ENCODE data around the gene TMEM259. TPM values are rescaled to one million over a fixed set of nuclear protein-coding genes. Genes with fewer than 3 reads are reported as not detected.

TMEM259 gene
- total and polyA plus RNA-seq, 2 experiments from 2014 or later: 82.8 to 196 TPM

DNA sequence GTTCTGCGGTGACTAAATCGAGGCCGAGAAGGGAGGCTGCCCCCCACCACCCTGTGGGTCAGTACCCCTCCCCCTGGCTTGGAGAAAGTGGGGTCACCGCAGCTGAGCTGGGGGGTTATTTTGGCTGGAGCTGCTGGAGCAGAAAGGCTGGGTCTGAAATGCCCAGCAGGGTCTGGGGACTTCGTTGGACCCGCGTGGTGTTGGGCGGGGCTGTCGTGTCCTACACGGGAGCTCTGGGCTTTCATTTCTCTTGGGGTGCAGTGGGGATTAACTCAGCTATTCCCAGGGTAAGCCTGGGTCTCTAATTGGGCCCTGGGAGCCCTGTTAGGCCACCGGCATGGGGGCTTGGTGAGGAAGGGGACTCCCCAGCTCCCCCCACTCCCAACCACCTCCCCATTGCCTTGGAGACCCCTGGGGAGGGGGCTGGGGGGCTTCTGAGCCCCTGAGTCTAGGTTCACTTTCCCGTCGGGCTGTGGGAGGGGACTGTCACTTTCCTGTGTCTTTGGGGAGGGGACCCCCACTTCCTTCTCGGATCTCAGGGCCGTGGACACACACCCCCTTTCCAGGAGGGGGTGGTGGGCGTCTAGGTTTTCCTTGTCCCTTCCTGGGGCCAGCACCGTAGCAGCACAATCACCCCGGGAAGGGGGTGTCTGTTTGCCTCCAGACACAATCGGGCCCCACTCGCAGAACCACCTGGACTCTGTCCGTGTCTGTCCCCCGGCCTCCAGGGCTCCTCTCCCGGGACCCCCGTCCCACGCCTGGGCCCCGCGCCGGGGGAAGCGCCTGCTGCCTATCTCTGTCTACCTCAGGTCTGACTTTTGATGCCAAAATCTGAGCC is 47.0 kb downstream of the TMEM259 start (continued):
- TF ChIP-seq REST (IDR thresholded peaks at IDR 0.05; ENCODE audit: unreplicated experiment) (no peak), ZNF114 (CRISPR knock-in tag; IDR thresholded peaks at IDR 0.05) (no peak), JUNB (IDR thresholded peaks at IDR 0.05; ENCODE audit: unreplicated experiment) (no peak), CREB1 (CRISPR knock-in tag; IDR thresholded peaks at IDR 0.05; ENCODE audit: low read depth) (no peak), EZH2phosphoT487 (IDR thresholded peaks at IDR 0.05; ENCODE audit: unreplicated experiment) (no peak), EZH2 (IDR thresholded peaks at IDR 0.05; ENCODE audit: low read depth, unreplicated experiment) (no peak), ZNF331 (CRISPR knock-in tag; IDR thresholded peaks at IDR 0.05; ENCODE audit: low read depth) (no peak), STAT1 (IDR thresholded peaks at IDR 0.05; ENCODE audit: unreplicated experiment) (no peak), ETS1 (IDR thresholded peaks at IDR 0.05) (no peak), POLR2AphosphoS5 (IDR thresholded peaks at IDR 0.05; ENCODE audit: low read depth) (no peak), NANOG (IDR thresholded peaks at IDR 0.05; ENCODE audit: borderline replicate concordance) (no peak)
- TF ChIP-seq, protein P1, sequence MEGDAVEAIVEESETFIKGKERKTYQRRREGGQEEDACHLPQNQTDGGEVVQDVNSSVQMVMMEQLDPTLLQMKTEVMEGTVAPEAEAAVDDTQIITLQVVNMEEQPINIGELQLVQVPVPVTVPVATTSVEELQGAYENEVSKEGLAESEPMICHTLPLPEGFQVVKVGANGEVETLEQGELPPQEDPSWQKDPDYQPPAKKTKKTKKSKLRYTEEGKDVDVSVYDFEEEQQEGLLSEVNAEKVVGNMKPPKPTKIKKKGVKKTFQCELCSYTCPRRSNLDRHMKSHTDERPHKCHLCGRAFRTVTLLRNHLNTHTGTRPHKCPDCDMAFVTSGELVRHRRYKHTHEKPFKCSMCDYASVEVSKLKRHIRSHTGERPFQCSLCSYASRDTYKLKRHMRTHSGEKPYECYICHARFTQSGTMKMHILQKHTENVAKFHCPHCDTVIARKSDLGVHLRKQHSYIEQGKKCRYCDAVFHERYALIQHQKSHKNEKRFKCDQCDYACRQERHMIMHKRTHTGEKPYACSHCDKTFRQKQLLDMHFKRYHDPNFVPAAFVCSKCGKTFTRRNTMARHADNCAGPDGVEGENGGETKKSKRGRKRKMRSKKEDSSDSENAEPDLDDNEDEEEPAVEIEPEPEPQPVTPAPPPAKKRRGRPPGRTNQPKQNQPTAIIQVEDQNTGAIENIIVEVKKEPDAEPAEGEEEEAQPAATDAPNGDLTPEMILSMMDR (conservative IDR thresholded peaks at IDR 0.05; ENCODE audit: low read depth in 2 of 2): no peak

DNA sequence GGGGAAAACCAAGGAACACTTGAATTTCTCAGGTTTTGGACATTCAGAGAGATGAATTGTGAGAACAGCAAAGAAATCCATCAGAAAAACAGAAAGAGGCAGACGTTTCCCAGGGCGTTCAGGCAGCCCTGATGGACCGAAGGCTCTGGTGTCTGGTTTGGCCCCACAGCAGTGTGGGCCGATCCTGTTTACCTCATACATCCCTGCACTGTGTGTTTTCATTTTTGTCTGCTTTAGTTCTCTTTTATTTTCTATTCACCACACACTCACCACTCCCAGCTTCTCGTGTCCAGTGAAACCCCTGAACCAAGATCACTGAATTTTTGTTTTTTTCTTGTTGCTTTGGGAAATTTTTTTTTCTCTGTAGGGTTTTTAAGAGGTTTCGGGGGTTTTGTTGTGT is 48.6 kb downstream of the TMEM259 start:
- H3K4me1 Mint-ChIP-seq: 0 out of 3 replicates have a peak, but pooled peaks cover 4% of the 10 kb centered on the region
- no peak overlapping the region for H2AFZ ChIP-seq
- peaks cover 6% of the 10 kb centered on the region; the same call in 1 of the 2 replicates for H3F3A ChIP-seq (replicated peaks; ENCODE audit: low read depth)
- TF ChIP-seq ZNF331 (CRISPR knock-in tag; IDR thresholded peaks at IDR 0.05; ENCODE audit: low read depth) (no peak), ZNF114 (CRISPR knock-in tag; IDR thresholded peaks at IDR 0.05) (no peak), CREB1 (CRISPR knock-in tag; IDR thresholded peaks at IDR 0.05; ENCODE audit: low read depth) (no peak), NANOG (IDR thresholded peaks at IDR 0.05; ENCODE audit: borderline replicate concordance) (no peak), STAT1 (IDR thresholded peaks at IDR 0.05; ENCODE audit: unreplicated experiment) (no peak), POLR2AphosphoS5 (IDR thresholded peaks at IDR 0.05; ENCODE audit: low read depth) (no peak), JUNB (IDR thresholded peaks at IDR 0.05; ENCODE audit: unreplicated experiment) (no peak), REST (IDR thresholded peaks at IDR 0.05; ENCODE audit: unreplicated experiment) (no peak), EZH2 (IDR thresholded peaks at IDR 0.05; ENCODE audit: low read depth, unreplicated experiment) (no peak)
- TF ChIP-seq, protein P1 (conservative IDR thresholded peaks at IDR 0.05; ENCODE audit: low read depth in 2 of 2): no peak
- peaks cover 8% of the 10 kb centered on the region for H3K27me3 Mint-ChIP-seq (ENCODE audit: insufficient read depth, low read depth, poor library complexity)
- no peaks in the 10 kb centered on the region for H3K9me2 ChIP-seq (ENCODE audit: insufficient read depth)
- no peak overlapping the region for H3K27ac ChIP-seq (ENCODE audit: low read depth)
- peaks cover 3% of the 10 kb centered on the region; the same call in 1 of the 2 replicates for H3K4me1 ChIP-seq (ENCODE audit: insufficient read depth)
- no peaks in the 10 kb centered on the region for H3K27me3 ChIP-seq (ENCODE audit: insufficient read depth)
- H4K20me1 ChIP-seq (replicated peaks; ENCODE audit: insufficient read depth): no peaks in the 10 kb centered on the region
- peaks cover 29% of the 10 kb centered on the region for H3K36me3 ChIP-seq (ENCODE audit: insufficient read depth)
- H3K27ac Mint-ChIP-seq: no peak overlapping the region
- peaks cover 52% of the 10 kb centered on the region for H3K36me3 Mint-ChIP-seq (ENCODE audit: low read depth)
- no peaks in the 10 kb centered on the region for H3K79me2 ChIP-seq (replicated peaks; ENCODE audit: insufficient read depth)
- no peak overlapping the region for H3K4me3 ChIP-seq
- H3K4me3 Mint-ChIP-seq: no peak overlapping the region; the same call in 2 of the 3 replicates
- no peak overlapping the region for H3K4me2 ChIP-seq
- peaks cover 26% of the 10 kb centered on the region for H3K9me3 Mint-ChIP-seq
- ATAC-seq: no peak
- DNase-seq (ENCODE audit: low spot score): no peak

All from GM23338 (cell line).